Activated CD8-positive, alpha-beta memory T cell treated with anti-CD3 and anti-CD28 coated beads, Interleukin-2, amount 50 U/mL, for 4 hours (primary cell): ENCODE results near the gene BBIP1.
"Not testable (repeated sequence)": the region's sequence is repeated elsewhere in the genome, so short reads cannot be mapped to it uniquely, and the experiment has no call there.

Experiments used
- DNase-seq: peaks from one replicate; pipeline ENCODE4 v3.0.0-alpha.2; 2020

The BBIP1 gene

DNA sequence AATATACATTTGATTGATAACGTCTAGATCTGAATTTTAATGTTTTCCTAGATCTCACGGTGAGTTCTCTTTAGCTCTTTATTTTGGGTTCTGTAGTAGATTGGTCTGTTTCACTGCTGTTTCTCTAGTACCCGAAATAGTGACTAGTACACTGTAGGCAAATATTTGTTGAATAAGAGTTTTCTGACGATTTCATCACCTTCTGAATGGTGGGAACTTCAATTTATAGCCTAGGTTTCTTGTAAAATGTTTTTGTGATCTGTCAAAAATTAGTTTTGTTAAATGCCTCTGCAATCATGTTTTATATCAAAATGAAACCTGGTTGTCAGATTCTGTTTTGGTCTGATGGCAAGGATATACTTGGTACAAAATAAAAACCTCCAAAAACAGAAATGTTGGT is 37.1 kb downstream of the BBIP1 start:
- DNase-seq = no peak

DNA sequence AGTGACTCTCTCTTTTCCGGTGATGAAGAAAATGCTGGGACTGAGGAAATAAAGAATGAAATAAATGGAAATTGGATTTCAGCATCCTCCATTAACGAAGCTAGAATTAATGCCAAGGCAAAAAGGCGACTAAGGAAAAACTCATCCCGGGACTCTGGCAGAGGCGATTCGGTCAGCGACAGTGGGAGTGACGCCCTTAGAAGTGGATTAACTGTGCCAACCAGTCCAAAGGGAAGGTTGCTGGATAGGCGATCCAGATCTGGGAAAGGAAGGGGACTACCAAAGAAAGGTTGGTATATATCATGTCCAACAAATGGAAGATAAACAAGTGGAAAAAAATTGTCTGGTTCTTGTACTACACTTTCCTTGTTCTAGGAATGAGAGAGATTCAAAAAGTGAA is 37.7 kb downstream of the BBIP1 start:
- no peak for DNase-seq

DNA sequence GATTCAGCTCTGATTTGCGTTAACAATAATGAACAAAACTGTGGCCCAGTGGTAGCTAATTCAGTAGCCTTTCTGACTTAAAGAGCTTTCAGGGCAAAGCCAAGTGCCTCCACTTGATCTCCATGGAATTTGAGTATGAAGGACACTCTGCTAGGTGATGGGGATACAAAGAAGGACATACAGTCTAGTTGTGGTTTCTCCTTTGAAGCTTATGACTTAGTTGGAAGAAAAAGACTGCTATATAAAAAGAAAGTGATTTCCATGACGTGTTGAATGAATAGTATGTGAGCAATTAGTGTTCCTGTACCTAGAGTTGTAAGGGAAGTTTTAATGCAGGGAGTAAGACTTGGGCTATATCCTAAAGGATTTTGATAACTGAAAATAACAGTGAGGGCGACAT is 39.0 kb downstream of the BBIP1 start:
- no peak for DNase-seq

DNA sequence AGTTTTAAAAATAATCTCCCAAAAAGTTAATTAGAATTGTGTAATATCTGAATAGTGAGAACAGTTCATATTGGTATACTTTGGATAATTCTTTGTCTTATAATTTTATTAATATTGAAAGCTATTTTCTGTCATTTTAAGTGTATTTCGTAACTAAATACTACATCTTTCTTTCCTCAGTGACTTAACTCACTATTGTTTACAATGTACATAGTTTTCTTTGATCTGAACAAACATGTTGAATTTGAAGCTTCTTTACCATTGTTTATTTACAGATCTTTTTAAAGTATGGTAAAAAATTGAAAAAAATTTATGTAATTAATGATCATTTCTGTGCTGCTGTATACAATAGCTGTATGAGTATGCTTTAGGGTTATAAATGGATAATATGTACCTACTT is 42.2 kb downstream of the BBIP1 start:
- DNase-seq = no peak

DNA sequence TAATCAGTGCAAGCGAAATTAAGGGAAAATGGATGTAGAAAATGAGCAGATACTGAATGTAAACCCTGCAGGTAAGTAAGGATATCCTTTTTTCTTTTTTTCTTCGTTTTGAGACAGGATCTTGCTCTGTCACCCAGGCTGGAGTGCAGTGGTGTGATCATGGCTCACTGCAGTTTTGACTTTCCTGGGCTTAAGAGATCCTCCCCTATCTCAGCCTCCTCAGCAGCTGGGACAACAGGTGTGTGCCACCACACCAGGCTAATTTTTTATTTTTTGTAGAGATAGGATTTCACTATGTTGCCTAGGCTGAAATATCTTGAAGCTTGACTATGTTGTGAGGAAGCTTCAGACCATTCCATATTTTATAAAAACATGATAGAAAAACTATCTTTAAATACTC is 43.0 kb downstream of the BBIP1 start:
- no peak for DNase-seq

DNA sequence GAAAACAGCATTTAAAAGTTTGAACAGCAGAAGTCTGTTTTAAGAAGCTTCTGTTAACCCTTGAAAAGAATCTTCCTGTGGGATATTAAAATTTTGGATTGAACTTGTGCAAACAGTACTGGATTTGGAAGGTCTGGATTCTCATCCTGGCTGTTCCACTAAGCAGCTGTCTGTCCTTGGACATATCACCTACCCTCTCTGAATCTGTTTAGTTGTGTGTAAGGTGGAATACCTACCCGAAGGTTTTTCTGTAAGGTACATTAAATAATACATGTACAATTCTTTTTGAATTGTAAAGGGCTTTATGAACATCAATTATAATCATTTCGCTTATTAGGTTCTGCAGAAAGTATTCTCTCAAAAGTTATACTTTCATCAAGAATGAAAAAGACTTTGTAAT is 45.0 kb downstream of the BBIP1 start:
- no peak for DNase-seq

DNA sequence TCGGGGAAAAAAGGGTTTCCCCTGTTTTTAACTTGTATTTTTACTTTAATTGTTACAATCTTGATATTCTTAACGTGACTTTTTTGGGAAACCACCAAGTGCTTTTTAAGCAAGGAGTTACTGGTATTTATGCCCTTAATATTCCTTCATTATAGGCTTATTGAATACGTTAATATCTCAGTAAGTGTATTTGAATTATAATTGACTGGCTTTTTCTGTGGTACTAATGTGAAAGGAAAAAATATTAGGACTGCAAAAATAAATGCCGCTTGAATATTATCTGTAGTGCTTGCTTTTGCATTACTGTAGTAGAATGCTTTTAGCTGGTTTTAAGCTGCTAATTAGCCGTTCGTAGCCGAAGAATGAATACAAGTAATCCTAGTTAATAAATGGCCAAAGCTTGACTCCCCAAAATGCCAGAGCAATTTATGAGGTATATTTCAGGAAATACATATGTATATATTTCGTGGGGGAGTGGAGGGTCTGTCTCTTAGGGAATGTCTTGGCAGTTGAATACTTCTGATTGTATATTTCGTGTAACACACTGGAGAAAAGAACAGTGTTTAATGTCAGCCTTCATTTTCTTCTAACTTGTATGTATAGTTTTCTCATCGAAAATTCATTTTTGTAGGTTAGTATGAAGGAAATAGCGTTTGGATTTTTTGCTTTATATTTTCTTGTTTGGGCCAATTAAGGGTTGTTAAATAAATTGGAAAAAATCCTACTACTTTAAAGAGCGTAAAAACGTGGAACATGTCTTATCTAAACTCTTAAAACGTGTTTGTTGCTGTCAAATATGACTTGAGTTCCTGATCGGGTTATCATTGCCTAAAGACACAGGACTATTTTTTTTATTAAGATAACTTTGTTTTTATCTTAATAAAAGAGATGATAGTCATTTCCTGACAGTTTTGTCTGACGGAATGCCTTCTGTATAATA is 45.7 kb downstream of the BBIP1 start:
- no peak for DNase-seq

DNA sequence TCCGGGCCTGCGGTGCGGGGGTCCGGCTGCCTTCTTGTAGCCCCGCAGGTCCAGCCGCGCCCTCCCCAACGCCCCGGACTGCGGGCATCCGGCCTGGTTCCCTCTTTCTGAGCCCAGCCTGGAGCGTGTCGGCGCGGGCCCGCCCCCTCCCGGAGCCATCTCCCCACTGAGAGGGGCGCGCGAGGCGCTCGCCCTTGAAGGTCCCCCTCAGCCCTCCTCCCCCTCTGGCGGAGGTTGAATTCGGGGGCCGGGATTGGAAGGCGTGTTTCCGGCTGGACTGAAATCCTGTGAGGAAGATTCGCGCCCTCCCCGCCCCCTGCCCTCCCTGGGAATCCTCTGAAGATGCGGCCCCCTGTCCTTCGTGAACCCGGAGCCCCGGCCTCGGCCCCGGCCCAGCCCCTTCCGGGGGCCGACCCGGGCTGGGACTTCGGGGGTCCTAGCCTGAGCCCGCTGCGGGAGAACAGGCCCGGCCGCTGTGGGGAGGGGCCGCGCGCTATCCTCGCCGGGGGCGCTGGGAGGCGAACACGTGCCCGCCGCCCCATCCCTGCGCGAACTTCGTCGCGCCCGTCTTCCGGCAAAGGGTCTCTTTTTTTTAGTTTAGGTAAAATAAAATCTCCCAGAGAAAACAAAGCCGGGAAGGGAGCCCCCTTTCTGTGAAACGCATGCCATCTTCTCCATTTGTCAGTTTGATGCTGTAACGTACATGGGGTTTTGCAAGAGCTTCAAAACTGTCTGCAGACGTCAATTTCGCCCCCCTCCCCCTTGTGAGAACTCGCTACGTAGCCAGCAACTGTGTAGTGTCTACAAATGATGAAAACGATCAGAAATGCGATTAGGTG is 46.6 kb downstream of the BBIP1 start:
- DNase-seq = peak; percentile 78

DNA sequence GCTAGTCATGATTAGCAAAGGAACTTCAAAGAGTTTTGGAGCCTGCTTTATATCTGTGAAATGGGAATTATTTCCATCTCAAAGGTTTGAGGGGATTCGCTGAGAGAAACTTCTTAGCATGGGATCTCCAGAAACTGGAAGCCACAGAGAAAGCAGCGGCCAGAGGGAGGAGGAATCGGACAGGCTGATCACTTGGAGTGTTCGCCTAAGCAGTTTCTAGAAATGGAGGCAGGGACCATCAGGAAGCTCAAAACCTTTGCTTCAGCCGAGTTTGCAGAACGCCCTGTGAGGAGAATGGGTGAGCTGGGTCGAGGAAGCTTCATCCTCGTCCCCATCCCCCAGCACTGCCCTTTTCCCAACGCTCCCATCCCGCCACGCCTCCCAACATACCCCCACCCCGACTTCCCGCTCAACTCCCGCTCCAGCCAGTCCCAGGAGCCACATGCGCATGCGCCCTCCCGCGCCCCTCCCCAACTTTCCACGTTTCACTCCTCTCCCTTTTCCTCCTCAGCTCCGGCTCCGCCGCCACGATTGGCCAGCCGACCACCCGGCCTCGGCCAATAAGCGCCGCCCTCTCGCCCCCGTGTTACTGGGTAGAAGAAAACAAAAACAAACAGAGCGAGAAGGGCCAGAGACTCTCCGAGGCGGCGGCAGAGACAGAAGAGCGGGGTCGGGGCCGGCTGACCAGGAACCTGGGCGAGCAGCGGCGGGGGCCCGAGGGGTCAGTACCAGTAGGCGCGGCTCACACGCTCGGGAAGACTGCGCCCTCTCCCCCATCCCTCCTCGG is 47.5 kb downstream of the BBIP1 start, which contains the start of gene PDCD4:
TSS of gene PDCD4 (plus strand) at position 631 of the 787 bp plus-strand sequence. CDS start 4,100 bp downstream, outside the sequence.
- DNase-seq = peak; percentile 92

DNA sequence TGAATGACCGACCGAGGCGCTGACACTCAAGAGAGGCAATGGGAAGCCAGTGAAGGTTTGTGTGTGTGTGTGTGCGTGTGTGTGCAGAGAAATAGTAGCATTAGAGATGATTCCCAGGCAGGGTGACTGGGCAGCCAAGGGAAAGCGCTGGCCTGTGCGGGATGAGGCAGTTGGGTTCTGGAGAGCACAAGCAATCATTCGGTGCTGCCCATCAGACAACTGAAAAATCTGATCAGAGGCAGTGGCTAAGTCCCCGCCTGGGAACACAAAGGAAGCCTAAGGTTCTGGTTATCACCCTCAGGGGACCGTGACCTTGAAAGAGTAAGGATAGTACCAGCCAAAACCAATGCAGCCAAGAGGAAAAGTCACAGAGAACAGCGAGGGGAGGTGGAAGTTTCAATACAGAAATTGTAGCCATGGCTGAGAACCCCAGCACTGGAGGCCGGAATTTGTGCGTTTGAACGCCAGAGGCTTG is 48.1 kb downstream of the BBIP1 start:
- DNase-seq = no peak

DNA sequence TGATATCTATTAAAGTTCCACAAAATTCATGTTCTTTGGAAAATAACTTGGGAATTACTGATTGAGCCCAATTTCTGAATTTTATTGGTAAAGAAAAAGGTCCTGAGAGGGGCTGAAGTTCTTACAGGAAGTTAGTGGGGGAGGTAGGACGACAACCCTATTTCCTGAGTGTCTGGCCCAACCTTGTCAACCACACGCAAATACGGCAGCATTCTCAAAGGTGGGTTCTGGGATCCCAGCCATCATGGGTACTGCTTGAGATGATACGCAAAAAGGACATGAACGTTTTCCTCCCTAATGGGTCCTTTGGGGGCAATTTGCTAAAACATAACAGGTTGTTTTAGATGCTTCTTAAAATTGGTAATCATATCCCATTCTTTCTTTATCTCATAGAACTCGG is 50.0 kb downstream of the BBIP1 start:
- no peak for DNase-seq

DNA sequence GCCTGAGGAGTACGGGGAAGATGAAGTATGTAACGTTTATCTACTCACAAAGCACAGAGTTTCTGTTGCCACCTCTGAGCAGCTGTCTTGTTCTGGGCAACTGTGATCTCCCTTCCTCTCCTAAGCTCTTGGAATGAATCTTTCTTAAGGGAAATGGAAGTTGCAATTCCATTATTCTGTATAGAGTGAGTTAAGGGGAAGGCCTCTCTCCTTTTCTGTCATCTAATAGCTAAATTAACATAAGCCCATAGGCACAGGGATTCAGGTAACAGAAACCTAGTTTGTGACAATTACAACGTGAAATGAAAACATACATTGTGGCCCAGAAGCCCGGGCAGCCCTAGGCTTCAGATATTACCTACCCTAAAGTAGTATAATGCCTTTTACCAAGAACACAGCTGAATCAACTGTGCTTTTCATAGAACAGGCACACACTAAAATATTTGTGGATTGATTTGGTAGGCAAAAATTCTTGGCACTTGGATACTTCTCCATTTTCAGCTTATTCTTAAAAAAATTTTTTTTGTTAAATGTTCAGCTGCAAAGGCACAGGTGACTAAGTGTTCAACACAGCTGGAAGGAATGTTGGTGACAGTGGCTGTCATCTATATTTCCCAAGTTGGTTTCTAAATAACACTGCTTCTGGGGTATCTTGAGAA is 51.0 kb downstream of the BBIP1 start:
- no peak for DNase-seq

DNA sequence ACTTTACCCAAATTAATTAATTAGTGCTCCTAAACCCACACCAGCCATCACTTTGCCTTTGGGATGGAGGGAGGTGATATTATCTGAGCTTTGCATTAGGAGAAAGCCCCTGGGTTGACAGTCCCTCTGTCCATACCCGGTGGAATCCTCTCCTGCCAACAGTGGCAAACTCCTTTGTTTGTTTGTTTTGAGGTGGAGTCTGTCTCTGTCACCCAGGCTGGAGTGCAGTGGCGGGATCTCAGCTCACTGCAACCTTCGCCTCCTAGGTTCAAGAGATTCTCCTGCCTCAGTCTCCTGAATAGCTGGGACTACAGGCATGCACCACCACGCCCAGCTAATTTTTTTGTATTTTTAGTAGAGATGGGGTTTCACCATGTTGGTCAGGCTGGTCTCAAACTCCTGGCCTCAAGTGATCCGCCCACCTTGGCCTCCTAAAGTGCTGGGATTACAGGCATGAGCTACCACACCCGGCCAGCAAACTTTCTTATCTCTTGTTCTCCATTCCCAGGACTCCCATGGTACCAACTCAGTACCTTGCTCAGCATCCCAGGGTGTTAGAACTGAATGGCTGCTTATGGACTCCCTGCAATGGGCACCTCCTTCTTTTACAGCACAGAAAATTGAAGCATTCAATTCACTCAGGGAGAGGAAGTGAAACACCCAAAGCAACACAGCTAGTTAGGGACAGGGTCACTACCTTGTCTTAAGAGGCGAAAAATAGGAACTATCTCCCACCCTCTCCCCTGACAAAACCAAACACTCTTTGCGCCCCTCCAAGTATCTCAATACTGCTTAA is 51.8 kb downstream of the BBIP1 start:
- not testable (repeated sequence) for DNase-seq

DNA sequence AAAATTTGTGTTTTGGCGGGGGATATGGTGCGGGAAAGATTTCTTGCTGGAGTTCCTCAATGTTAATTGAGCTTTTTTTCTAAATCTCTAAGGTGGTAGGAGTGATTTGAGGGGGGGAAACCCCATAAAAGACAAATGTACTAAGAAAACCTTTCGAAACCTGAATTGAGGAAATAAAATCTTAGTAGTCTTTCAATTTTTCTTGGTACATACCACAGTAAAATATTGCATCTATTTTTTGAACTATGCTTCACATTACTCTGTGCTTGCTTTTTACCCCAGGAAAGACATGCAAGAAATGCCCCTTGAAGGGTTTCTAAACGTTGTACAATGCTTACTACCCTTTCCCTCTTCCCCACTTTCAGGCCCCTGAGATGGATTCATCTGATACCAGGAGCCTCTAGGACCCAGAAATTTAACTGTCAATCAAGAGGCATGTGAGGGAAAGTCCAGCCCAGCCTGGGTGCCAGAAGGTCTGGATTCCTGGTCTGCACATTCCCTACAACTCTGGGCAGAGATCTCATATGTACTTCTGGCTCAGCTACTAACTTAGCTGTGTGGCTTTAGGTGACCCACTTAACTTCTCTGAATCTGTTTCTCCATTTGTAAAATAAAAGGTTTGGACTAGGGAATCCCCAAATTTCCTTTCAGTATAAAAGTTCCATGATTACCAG is 53.0 kb downstream of the BBIP1 start:
- DNase-seq = no peak

DNA sequence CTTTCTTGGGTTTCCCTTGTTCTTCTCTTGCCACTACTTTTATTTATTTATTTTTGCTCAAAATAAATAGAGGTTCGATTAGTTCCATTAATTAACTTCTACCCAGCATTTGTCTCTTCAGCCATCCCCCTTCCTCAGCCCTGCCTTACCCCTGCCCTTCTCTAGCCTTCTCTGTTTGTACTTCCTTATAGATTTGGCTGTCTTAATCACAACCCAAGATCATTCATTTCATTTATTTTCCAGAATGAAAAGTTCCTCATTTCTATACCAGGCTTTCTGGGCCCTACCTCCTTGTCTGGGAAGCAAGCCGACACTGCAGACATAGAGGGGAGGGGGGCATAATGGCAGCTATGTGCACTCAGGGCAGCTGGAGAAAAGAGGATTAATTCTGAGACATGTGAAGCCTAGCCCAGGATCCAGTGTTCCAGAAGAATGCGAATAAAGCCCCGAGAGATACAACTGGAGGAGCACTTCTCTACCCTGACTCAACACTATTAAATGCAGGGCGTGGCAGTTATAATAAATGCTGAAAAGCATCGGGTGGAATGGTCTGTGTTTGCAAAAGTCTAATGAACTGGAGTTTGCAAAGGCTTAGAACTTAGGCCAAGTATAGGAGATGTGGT is 53.7 kb downstream of the BBIP1 start:
- DNase-seq = no peak

DNA sequence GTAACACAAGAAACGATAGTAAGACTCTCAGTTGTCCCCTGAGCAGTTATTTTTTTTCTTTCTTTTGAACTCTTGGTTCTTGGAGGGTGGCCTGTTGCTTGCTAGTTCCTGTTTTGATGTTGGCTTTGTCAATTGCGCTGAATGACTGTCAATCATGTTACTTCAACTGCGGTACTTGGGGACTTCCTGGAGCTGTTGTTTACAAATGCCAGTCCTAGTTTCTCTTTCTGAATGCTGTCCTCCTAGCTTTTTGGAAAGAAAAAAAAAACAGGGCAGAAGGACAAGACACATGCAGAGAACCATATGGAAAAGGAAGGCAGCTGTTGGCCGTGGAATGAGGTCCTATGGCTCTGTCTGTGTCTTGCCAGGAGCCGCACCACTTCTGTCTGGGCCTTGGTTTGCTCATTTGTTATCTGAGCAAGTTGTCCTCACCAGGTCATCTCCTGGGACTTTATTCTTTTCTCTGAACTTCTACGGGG is 54.3 kb downstream of the BBIP1 start:
- DNase-seq = no peak

DNA sequence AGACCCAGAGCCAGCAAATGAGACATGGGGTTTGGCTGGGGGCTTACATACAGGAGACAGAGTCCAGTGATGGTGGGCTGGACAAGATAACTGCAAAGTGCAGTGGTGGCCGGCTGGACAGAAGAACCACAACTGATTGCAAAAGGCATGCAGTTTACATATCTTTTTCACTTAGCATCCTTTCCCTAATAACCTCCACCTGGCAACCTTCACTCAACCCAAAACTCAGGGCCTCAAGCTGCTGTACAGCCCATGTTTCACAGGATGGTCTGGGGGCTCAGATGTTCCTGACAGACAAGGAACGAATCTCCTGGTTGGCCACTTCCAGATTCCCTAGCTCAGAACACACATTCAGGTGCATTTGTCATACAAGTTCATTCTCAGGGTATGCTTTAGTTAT is 55.0 kb downstream of the BBIP1 start:
- DNase-seq = no peak

DNA sequence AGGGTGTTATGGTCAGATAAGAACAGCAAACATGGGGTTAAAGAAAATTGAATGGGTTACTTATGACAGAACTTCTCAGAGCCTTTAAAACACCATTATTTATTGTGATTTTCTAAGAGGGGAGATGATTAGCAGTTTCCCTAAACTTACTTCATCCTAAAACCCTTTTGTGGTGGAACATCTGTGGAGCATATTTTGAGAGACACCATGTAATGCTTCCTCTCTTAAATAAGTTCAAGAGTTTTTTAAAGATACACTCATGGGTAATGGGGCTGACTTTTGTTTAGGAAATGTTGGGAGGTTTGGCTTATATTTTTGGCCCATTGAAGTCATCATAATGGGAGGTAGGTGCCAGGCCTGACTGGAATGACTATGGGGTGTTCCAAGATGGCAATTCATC is 55.6 kb downstream of the BBIP1 start:
- no peak for DNase-seq

DNA sequence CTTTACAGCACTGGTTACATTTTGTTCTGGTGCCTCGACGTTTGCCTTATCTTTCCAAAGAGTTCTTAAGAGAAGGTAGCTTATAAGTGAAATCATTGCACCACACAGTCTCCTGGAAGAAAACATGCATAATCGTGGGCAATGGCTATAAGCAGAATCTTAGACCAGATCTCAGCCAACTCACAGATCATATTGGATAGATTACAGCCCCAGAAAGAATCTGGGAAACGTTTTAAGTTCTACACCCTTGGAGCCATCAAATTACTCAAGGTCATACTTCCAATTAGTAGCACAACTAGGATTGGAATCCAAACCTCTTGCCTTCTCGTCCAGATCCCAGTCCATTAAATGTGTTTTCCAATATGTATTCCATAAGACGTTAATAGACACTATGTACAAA is 56.0 kb downstream of the BBIP1 start:
- no peak for DNase-seq

DNA sequence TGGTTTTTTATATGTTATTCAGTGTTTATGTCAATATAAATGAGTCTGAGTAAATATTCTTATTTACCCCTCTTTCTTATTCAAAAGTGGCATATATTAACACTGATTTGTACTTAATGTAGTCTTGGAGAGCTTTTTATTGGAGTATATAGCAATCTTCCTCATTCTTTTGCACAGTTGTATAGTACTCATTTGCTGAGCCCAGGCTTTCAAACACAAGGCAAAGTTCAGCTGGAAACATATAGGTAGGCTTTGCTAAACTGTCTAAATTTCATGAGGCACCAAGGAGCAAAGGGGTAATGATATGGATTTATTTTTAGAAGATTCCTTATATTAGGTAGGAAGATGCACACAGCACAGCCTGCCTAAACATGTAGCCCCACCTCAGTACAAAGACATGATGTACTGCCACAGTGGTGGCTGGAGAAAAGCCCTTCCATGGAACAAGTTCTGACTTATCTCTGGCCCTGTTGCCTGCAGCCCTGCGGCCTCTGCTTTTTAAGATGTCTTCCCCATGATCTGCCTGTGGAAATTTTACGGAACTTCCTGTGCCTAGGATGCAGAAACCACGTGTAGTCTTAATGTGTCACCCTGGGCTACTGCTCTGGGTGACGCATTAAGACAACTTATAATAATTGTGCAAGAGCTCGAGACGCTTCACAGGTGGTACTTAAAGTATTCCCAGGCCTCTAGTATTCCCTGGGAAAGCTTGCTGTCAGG is 56.9 kb downstream of the BBIP1 start:
- no peak for DNase-seq
